HG03159 (cell line): ENCODE measurements around the gene HSP90AA1.

Experiments used
- ATAC-seq: cut with Tn5 transposase; IDR thresholded peaks from one replicate; pipeline ENCODE4 v1.9.1; 2021; ENCODE audit warnings: mild to moderate bottlenecking, moderate library complexity; ENCODE audit not compliant: unreplicated experiment

HSP90AA1 gene

GRCh38 chr14:102043251-102044025 is 43.4 kb downstream of the HSP90AA1 start:
- no peak for ATAC-seq

- ATAC-seq: no peak
Observed at GRCh38 chr14:102042699-102043098, 44.1 kb downstream of the HSP90AA1 start.

GRCh38 chr14:102040153-102040552 is 46.7 kb downstream of the HSP90AA1 start:
- ATAC-seq: no peak

- ATAC-seq: no peak
Observed at GRCh38 chr14:102039157-102039556, 47.7 kb downstream of the HSP90AA1 start.

GRCh38 chr14:102037686-102038085 is 49.2 kb downstream of the HSP90AA1 start:
- no peak for ATAC-seq

- no peak for ATAC-seq
Observed at GRCh38 chr14:102035914-102036313, 50.9 kb downstream of the HSP90AA1 start.

- no peak for ATAC-seq
Observed at GRCh38 chr14:102034301-102034700, 52.5 kb downstream of the HSP90AA1 start.

GRCh38 chr14:102033241-102033640 is 53.6 kb downstream of the HSP90AA1 start:
- ATAC-seq: no peak
